Thyroid gland (tissue), 4 donors: Measurements from ENCODE around the gene TTF2. TPM values are rescaled to one million over a fixed set of nuclear protein-coding genes. Genes with fewer than 3 reads are reported as not detected.

Experiments used
- DNase-seq, 2 donors: peaks; one replicate each; pipeline ENCODE4 v3.0.0-alpha.2; 2019
- H3K27ac ChIP-seq, 3 donors: fragments of 200-600 bp; sonication (generic); 1 replicate in 2 of 3; 2 replicates in 1 of 3; pipeline ENCODE4 v1.5.1; 2016 to 2019; ENCODE audit warnings: mild to moderate bottlenecking in 1 of 3, moderate library complexity in 1 of 3
- H3K27me3 ChIP-seq: fragments of 200-600 bp; sonication (generic); one replicate; pipeline ENCODE4 v1.5.1; 2019
- H3K36me3 ChIP-seq, 2 donors: fragments of 200-600 bp; sonication (generic); one replicate each; pipeline ENCODE4 v1.5.1; 2016 to 2019
- H3K4me1 ChIP-seq, 2 donors: fragments of 200-600 bp; sonication (generic); one replicate each; pipeline ENCODE4 v1.5.1; 2017 to 2019
- H3K4me3 ChIP-seq, 3 donors: fragments of 200-600 bp; sonication (generic); replicated peaks in 1 of 3; 1 replicate in 2 of 3; 2 replicates in 1 of 3; pipeline ENCODE4 v1.5.1; 2016; ENCODE audit warnings: mild to moderate bottlenecking in 1 of 3
- H3K9me3 ChIP-seq: fragments of 200-600 bp; sonication (generic); one replicate; pipeline ENCODE4 v1.5.1; 2017
- POLR2A ChIP-seq, 2 donors: fragments of 450-650 bp; IDR thresholded peaks; one replicate each; pipeline ENCODE4 v1.6.1; 2017; ENCODE audit warnings: antibody characterized with exemption in 2 of 2, mild to moderate bottlenecking in 2 of 2, moderate library complexity in 1 of 2
- WGBS, 2 donors: methylation state at CpG; one replicate each; pipeline ENCODE4 v1.1.5; 2017; 5-methylcytosine and 5-hydroxymethylcytosine counted together
- intact Hi-C: fragments of 100-400 bp; cut with DNase I; formaldehyde crosslinking; loops from one replicate; pipeline ENCODE4 v1.15.1; 2023
- total RNA-seq, 4 donors: library from RNA; depleted of rRNA; stranded (reverse); fragments of >200 nt; gene quantifications; one replicate each; pipeline ENCODE4 v1.2.3, GENCODE V29; 2016
- TF ChIP-seq, protein P1 (sequence below), 6 experiments: fragments of 200-600 bp in 3 of 6; fragments of 450-650 bp in 3 of 6; sonication (generic) in 3 of 6; IDR thresholded peaks; one replicate each; pipeline ENCODE4 v1.5.1; 2016 to 2019; ENCODE audit warnings: antibody characterized with exemption in 6 of 6, mild to moderate bottlenecking in 2 of 6, inconsistent platforms in 1 of 6, moderate library complexity in 1 of 6

Gene TTF2
- total RNA-seq, 4 donors from 2014 or later: 6.0 to 32.3 (median 17.2) TPM

DNA sequence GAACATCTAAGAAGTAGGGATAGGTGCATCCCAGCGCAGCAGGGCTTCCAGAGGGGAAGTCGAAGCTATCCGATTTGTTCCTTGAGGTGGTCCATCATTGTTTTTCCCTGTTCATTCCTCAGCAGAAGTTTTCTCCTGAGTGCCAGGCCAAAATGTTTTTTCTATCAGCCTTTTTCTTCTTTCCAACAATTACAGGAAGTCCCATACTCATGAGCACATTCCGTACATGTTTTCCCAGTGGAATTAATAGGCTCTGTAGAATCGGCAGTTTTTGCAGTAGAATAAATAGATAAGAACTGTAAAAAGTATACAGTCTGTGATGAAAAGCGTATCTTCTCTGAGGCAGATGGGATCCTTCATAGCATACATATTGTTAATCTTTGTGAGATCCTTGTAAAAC is 33.8 kb upstream of the TTF2 start:
- no peaks in the 10 kb centered on the region for H3K9me3 ChIP-seq
- H3K4me3 ChIP-seq: no peak overlapping the region
- no peak for DNase-seq
- no peak overlapping the region for H3K27ac ChIP-seq
- no peak for TF ChIP-seq POLR2A (IDR thresholded peaks at IDR 0.05)
- TF ChIP-seq, protein P1, sequence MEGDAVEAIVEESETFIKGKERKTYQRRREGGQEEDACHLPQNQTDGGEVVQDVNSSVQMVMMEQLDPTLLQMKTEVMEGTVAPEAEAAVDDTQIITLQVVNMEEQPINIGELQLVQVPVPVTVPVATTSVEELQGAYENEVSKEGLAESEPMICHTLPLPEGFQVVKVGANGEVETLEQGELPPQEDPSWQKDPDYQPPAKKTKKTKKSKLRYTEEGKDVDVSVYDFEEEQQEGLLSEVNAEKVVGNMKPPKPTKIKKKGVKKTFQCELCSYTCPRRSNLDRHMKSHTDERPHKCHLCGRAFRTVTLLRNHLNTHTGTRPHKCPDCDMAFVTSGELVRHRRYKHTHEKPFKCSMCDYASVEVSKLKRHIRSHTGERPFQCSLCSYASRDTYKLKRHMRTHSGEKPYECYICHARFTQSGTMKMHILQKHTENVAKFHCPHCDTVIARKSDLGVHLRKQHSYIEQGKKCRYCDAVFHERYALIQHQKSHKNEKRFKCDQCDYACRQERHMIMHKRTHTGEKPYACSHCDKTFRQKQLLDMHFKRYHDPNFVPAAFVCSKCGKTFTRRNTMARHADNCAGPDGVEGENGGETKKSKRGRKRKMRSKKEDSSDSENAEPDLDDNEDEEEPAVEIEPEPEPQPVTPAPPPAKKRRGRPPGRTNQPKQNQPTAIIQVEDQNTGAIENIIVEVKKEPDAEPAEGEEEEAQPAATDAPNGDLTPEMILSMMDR (IDR thresholded peaks at IDR 0.05): no peak
- H3K36me3 ChIP-seq: no peaks in the 10 kb centered on the region
- intact Hi-C loops: no loop called here
- H3K27me3 ChIP-seq: no peaks in the 10 kb centered on the region
- 67 to 70% methylated on average over 6 of the region's 6 CpGs for WGBS, 2 donors
- H3K4me1 ChIP-seq: no peaks in the 10 kb centered on the region

DNA sequence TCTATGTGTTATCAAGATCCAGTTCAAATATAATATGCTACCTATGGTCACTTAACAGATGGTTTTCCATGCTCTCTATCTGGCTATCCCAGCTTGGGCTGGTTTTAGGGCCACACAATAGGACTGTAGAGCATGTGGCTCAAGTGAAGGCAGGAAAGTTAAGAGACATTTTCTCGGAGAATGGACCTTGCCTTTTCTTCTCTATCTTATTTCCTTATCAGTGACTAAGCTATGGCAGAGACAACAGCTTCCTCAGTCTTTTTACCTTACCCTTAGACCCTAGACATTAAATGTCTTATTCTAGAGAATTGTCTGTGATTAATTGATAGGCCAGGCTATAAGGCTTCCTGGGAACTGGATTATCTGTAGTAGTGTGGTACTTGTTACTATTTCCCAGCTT is 30.4 kb upstream of the TTF2 start:
- no peak overlapping the region for H3K27ac ChIP-seq
- H3K4me3 ChIP-seq: no peak overlapping the region
- H3K9me3 ChIP-seq: no peaks in the 10 kb centered on the region
- H3K27me3 ChIP-seq: no peaks in the 10 kb centered on the region
- no peak for DNase-seq
- intact Hi-C loops: no loop called here
- TF ChIP-seq, protein P1 (IDR thresholded peaks at IDR 0.05): no peak
- no peak for TF ChIP-seq POLR2A (IDR thresholded peaks at IDR 0.05)
- 88 to 89% methylated on average over 1 of the region's 1 CpG for WGBS, 2 donors
- H3K4me1 ChIP-seq: no peaks in the 10 kb centered on the region
- no peaks in the 10 kb centered on the region for H3K36me3 ChIP-seq

DNA sequence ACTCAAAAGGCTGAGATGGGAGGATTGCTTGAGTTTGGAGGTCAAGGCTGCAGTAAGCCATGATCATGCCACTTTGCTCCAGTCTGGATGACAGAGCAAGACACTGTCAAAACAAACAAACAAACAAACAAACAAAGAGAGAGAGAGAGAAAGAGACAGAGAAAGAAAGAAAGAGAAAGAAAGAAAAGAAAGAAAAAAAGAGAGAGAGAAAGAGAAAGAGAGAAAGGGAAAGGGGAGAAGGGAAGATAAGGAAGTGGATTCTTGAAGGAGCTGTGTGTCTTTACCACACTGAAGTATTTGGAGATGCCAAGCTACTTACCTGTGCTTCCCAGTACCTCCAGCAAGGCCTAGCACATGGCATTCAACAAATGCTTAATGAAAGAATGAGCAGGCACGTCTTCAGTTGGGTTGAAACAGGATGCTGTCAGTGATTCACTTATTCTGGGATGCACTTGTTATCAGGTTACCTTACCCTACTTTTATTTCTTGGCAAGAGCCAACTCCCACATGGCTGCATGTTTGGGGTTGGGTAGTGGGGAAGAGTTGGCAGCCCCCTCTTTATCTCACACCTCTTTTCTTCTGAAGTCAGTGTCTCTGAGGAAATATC is 29.8 kb upstream of the TTF2 start:
- WGBS, 2 donors: 79 to 90% methylated on average over 1 of the region's 1 CpG
- no peak overlapping the region for H3K4me3 ChIP-seq
- intact Hi-C loops: no loop called here
- no peak for TF ChIP-seq POLR2A (IDR thresholded peaks at IDR 0.05)
- TF ChIP-seq, protein P1 (IDR thresholded peaks at IDR 0.05): no peak
- DNase-seq: no peak
- no peaks in the 10 kb centered on the region for H3K27me3 ChIP-seq
- no peaks in the 10 kb centered on the region for H3K9me3 ChIP-seq
- H3K27ac ChIP-seq: no peak overlapping the region
- H3K36me3 ChIP-seq: no peaks in the 10 kb centered on the region
- H3K4me1 ChIP-seq: no peaks in the 10 kb centered on the region

DNA sequence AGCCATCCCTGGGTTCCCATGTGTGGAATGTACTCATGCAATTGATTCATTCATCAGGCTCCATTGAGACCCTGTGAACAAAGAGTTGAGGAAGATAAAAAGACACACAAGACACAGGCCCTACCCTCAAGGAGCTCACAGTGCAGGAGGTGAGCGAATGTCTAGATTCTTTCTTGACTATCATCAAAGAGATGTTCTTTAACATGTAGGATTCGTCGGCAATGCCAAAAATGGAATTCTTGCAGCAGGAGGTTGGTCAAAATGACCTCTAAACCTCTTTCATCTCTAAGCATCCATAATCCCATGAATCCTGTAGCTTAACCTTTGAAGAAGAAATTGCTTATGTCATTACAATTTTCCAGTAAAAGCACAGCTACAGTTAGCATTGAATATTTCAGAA is 27.9 kb upstream of the TTF2 start:
- 95 to 98% methylated on average over 3 of the region's 3 CpGs for WGBS, 2 donors
- no peak for DNase-seq
- intact Hi-C loops: no loop called here
- Histone ChIP-seq H3K4me3 (no peak overlapping the region), H3K4me1 (no peaks in the 10 kb centered on the region), H3K27ac (no peak overlapping the region), H3K36me3 (no peaks in the 10 kb centered on the region), H3K9me3 (no peaks in the 10 kb centered on the region), H3K27me3 (no peaks in the 10 kb centered on the region)
- TF ChIP-seq, protein P1 (IDR thresholded peaks at IDR 0.05): no peak
- TF ChIP-seq POLR2A (IDR thresholded peaks at IDR 0.05): no peak

DNA sequence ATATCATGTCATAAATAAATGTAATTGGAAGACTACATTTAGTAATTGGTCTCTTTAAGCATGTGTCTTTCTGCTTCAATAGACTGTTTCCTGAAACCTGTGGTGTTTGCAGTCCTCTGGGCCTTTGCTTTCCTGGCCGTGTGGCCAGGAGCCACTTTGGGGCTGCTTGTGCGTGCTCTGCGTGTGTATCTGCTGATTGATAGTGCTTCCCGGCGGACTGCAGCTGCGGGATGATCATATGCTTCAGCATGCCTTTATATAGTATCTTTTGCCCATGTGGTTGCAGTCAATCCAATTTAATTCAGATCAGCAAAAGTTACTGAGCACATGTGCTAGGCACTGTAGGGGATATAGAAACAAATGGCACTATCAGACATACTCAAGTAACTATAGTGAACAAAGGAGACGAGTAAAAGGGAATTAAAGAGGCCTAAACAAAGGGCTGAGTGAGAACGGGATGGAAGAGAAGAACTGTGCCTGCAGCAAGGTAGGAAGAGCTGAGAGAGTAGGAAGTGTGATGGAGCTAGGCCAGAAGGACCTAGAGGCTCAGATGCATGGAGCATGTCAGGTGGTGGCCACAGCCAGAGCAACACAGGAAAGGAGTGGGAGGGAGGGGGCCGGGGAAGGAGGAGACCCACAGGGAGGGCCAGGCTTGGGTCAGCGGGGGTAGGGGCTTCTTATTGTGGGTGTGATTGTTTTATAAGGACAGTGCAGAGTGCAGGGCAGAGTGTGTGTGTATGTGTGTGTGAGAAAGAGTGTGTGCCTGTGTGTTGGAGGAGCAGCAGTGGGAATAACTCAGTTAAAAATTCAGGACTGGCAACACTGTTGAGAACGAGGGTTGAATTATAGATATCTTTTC is 27.2 kb upstream of the TTF2 start:
- Histone ChIP-seq H3K27me3 (no peaks in the 10 kb centered on the region), H3K27ac (no peak overlapping the region), H3K9me3 (no peaks in the 10 kb centered on the region), H3K36me3 (no peaks in the 10 kb centered on the region), H3K4me3 (no peak overlapping the region), H3K4me1 (no peaks in the 10 kb centered on the region)
- 73 to 78% methylated on average over 11 of the region's 11 CpGs for WGBS, 2 donors
- DNase-seq: no peak
- TF ChIP-seq POLR2A (IDR thresholded peaks at IDR 0.05): no peak
- TF ChIP-seq, protein P1 (IDR thresholded peaks at IDR 0.05): no peak
- intact Hi-C loops: no loop called here
